CD8-positive, alpha-beta memory T cell (primary cell): ENCODE data around the gene KRTAP2-2. TPM values are rescaled to one million over a fixed set of nuclear protein-coding genes. Genes with fewer than 3 reads are reported as not detected.

Experiments
- CTCF ChIA-PET: fragments of 350-600 bp; sonication (Branson Sonifier 250); formaldehyde crosslinking; loops from one replicate; lab custom pipeline; 2021; ENCODE audit warnings: antibody characterized with exemption; lab: Charles Lee
- POLR2A ChIA-PET: fragments of 350-600 bp; sonication (Branson Sonifier 250); formaldehyde crosslinking; loops from one replicate; lab custom pipeline; 2021; ENCODE audit warnings: antibody characterized with exemption; lab: Charles Lee
- DNase-seq, 5 donors: peaks; one replicate each; pipeline versions ENCODE4 v3.0.0 to v3.0.0-alpha.2; 2020 to 2022; ENCODE audit warnings: mixed read lengths in 1 of 5
- H3K27ac ChIP-seq: one replicate; pipeline ENCODE4 v1.7.0; 2013; ENCODE audit warnings: low read depth, mild to moderate bottlenecking, low read length, moderate library complexity
- H3K27me3 ChIP-seq: 2 replicates; pipeline ENCODE4 v1.7.0; 2013; ENCODE audit warnings: low read length, mild to moderate bottlenecking; ENCODE audit not compliant: insufficient read depth, poor library complexity, severe bottlenecking
- H3K36me3 ChIP-seq: 2 replicates; pipeline ENCODE4 v1.7.0; 2013; ENCODE audit warnings: mild to moderate bottlenecking, low read length, moderate library complexity; ENCODE audit not compliant: insufficient read depth
- H3K4me1 ChIP-seq: 2 replicates; pipeline ENCODE4 v1.7.0; 2013; ENCODE audit warnings: mild to moderate bottlenecking, low read length, moderate library complexity; ENCODE audit not compliant: insufficient read depth
- H3K4me3 ChIP-seq: 2 replicates; pipeline ENCODE4 v1.7.0; 2013; ENCODE audit warnings: mild to moderate bottlenecking, low read length
- H3K9me3 ChIP-seq: 2 replicates; pipeline ENCODE4 v1.7.0; 2013; ENCODE audit warnings: mild to moderate bottlenecking, low read length
- H3K27ac Mint-ChIP-seq, 8 donors: one replicate each; pipeline ENCODE4 v1.8.0; 2020 to 2021; ENCODE audit warnings: mixed read lengths in 8 of 8, mild to moderate bottlenecking in 6 of 8, inconsistent platforms in 3 of 8, moderate library complexity in 3 of 8
- H3K27me3 Mint-ChIP-seq, 2 donors: one replicate each; pipeline ENCODE4 v1.8.0; 2020 to 2021; ENCODE audit warnings: mixed read lengths in 2 of 2, mild to moderate bottlenecking in 1 of 2, moderate library complexity in 1 of 2
- H3K36me3 Mint-ChIP-seq, 3 donors: one replicate each; pipeline ENCODE4 v1.8.0; 2020 to 2021; ENCODE audit warnings: mixed read lengths in 3 of 3, inconsistent platforms in 1 of 3, mild to moderate bottlenecking in 1 of 3
- H3K4me1 Mint-ChIP-seq, 3 donors: one replicate each; pipeline ENCODE4 v1.8.0; 2020 to 2021; ENCODE audit warnings: mixed read lengths in 3 of 3, inconsistent platforms in 1 of 3, mild to moderate bottlenecking in 1 of 3
- H3K4me3 Mint-ChIP-seq, 7 donors: one replicate each; pipeline ENCODE4 v1.8.0; 2020 to 2021; ENCODE audit warnings: mixed read lengths in 7 of 7, mild to moderate bottlenecking in 6 of 7, moderate library complexity in 4 of 7, inconsistent platforms in 2 of 7
- H3K9me3 Mint-ChIP-seq, 5 donors: one replicate each; pipeline ENCODE4 v1.8.0; 2020 to 2022; ENCODE audit warnings: mixed read lengths in 5 of 5, mild to moderate bottlenecking in 3 of 5, moderate library complexity in 2 of 5, inconsistent platforms in 1 of 5
- polyA plus RNA-seq: library from polyadenylated mRNA; unstranded; fragments of 300-500 nt; fragmentation: Illumina TruSeq; gene quantifications from one replicate; pipeline ENCODE4 v1.2.3, GENCODE V29; 2021
- total RNA-seq, 2 experiments: library from RNA; stranded (reverse); gene quantifications; one replicate each; pipeline ENCODE4 v1.2.3, GENCODE V29; 2021

The KRTAP2-2 gene
- total and polyA plus RNA-seq, 3 experiments from 2014 or later: not detected

DNA sequence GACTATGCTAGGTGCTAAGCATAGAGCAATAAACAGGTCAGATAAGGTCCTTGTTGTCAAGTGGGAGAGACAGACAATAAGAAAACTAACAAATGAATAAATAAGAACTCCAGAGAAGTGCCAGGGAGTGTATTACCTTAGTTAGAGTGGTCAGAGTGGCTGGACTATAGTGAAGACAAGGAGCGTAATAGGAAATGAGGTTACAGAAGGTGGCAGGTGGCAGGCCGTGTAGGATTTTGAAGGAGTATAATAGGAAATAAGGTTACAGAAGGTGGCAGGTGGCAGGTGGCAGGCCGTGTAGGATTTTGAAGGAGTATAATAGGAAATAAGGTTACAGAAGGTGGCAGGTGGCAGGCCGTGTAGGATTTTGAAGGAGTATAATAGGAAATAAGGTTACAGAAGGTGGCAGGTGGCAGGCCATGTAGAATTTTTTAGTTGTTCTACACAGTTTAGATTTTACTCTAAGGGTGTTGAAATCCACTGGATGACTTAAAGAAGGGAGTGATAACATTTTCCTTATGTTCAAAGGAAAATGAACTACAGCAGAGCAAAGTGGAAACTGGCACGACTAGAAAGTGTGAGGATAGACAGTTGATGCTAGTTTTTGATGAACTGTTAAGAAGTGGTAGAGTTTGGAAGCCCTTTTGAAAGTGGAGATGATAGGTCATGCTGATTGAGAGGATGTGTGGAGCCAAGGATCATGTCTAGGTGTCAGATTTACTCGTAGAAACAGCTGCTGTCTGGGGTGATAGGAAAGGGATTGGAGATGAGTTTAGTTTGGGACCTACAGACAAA, 42.5 kb downstream of the KRTAP2-2 start:
- DNase-seq: no peak
- Mint-ChIP-seq H3K27ac (no peak overlapping the region), H3K36me3 (no peaks in the 10 kb centered on the region), H3K9me3 (no peaks in the 10 kb centered on the region), H3K27me3 (peaks cover 3 to 15% of the 10 kb centered on the region in 2 donors), H3K4me3 (no peak overlapping the region), H3K4me1 (no peaks in the 10 kb centered on the region)
- CTCF ChIA-PET: no interaction called here
- no peak overlapping the region for H3K27ac ChIP-seq
- H3K9me3 ChIP-seq: no peaks in the 10 kb centered on the region
- H3K36me3 ChIP-seq: no peaks in the 10 kb centered on the region
- H3K27me3 ChIP-seq: peaks cover 4% of the 10 kb centered on the region
- H3K4me3 ChIP-seq: no peak overlapping the region
- POLR2A ChIA-PET: no interaction called here
- no peaks in the 10 kb centered on the region for H3K4me1 ChIP-seq

DNA sequence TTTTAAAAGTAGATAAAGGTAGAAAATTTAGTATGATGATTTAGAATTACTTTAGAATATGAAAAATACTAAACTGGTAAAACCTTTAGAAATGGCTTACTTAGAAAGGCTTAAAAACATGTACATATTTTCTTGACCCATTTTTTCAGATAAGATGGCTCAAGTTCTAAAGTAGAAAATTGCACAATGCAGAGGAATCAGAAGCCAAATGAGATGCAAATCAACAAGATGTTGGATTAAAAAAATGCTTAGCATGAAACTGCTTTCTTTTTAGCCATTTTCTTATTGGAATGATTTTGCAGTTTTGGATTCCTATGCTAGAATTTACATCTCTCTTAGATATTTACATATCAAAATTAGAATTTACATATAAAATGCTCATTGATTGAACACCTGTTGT, 44.6 kb downstream of the KRTAP2-2 start:
- no peaks in the 10 kb centered on the region for H3K4me1 Mint-ChIP-seq
- no peak overlapping the region for H3K27ac Mint-ChIP-seq
- no peak overlapping the region for H3K27ac ChIP-seq
- H3K4me1 ChIP-seq: no peaks in the 10 kb centered on the region
- H3K9me3 ChIP-seq: no peaks in the 10 kb centered on the region
- ChIA-PET POLR2A (no interaction called here), CTCF (no interaction called here)
- no peaks in the 10 kb centered on the region for H3K9me3 Mint-ChIP-seq
- no peaks in the 10 kb centered on the region for H3K36me3 ChIP-seq
- H3K36me3 Mint-ChIP-seq: no peaks in the 10 kb centered on the region
- H3K27me3 Mint-ChIP-seq: peaks cover 3 to 13% of the 10 kb centered on the region in 2 donors
- no peak overlapping the region for H3K4me3 ChIP-seq
- no peak overlapping the region for H3K4me3 Mint-ChIP-seq
- no peak for DNase-seq
- H3K27me3 ChIP-seq: peaks cover 4% of the 10 kb centered on the region

DNA sequence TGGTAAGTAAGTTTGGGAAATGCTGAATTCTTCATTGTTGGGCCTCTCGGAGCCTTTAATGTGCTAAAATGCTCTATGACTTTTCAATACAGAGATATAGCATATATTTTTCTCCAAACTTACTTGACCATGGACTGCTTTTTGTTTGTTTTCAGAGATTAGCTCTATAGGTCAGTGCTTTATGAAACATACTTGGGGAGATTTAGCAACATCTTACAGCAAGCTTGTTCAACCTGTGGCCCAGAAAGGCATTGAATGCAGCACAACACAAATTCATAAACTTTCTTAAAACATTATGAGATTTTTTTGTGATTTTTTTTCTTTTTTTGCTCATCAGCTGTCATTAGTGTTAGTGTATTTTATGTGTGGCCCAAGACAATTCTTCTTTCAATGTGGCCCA, 45.1 kb downstream of the KRTAP2-2 start:
- no peak for DNase-seq
- POLR2A ChIA-PET: no interaction called here
- Mint-ChIP-seq H3K27me3 (peaks cover 3 to 11% of the 10 kb centered on the region in 2 donors), H3K27ac (no peak overlapping the region), H3K4me3 (no peak overlapping the region), H3K4me1 (no peaks in the 10 kb centered on the region), H3K9me3 (no peaks in the 10 kb centered on the region), H3K36me3 (no peaks in the 10 kb centered on the region)
- Histone ChIP-seq H3K9me3 (no peaks in the 10 kb centered on the region), H3K4me3 (no peak overlapping the region), H3K27ac (no peak overlapping the region), H3K36me3 (no peaks in the 10 kb centered on the region), H3K27me3 (peaks cover 4% of the 10 kb centered on the region), H3K4me1 (no peaks in the 10 kb centered on the region)
- CTCF ChIA-PET: interaction anchor here (0.9 kb wide), 1 partner anchor 12 kb away, joined by 3 read pairs; no protein-coding TSS in a partner anchor

DNA sequence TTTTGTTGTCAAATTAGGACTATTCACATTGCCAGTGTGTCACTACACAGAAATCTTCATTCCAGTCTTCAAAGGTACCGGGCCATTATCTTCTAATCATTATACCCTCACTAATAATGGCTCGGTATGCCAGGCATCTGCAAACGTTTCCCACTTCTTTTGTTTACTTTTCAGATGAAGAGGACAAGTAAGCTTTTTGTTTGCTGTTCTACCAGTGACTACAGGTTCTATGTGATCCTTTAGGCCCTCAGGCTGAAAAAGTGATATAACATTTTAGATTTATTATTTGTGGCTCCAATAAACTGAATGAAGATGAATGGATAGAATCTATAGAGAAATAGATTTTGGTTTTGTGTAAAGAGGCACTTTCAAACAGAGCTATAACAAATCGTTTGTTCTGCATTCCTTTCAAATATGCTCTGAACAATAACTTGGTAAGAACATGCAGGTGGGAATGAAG, 45.7 kb downstream of the KRTAP2-2 start:
- DNase-seq: no peak
- no peaks in the 10 kb centered on the region for H3K9me3 ChIP-seq
- Mint-ChIP-seq H3K4me1 (no peaks in the 10 kb centered on the region), H3K4me3 (no peak overlapping the region), H3K27me3 (peaks cover 3 to 12% of the 10 kb centered on the region in 2 donors), H3K36me3 (no peaks in the 10 kb centered on the region), H3K9me3 (no peaks in the 10 kb centered on the region), H3K27ac (no peak overlapping the region)
- CTCF ChIA-PET: interaction anchor here (0.9 kb wide), 1 partner anchor 12 kb away, joined by 3 read pairs; no protein-coding TSS in a partner anchor
- POLR2A ChIA-PET: no interaction called here
- H3K4me3 ChIP-seq: no peak overlapping the region
- H3K4me1 ChIP-seq: no peaks in the 10 kb centered on the region
- no peaks in the 10 kb centered on the region for H3K36me3 ChIP-seq
- H3K27me3 ChIP-seq: peaks cover 4% of the 10 kb centered on the region
- H3K27ac ChIP-seq: no peak overlapping the region

DNA sequence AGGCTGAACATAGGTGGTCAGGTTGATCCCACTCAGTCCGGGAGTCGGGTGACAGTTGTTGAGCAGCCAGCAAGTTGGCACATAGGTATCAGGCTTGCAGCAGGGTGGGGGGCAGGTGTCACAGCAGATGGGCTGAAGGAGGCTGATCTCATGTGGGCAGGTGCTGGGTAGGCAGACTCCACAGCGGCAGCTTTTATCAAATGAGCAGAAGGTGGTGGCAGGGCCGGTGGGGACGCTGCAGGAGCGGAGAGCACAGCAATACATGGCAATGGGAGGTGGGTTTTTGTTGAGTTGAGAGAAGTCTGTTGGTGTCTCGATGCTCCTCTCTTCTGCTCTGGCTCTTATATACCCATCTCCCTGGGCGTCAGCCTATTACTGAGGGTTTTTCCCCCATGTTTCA, 46.2 kb downstream of the KRTAP2-2 start, which contains the start of gene KRTAP3-1:
Gene KRTAP3-1 (minus strand): TSS at position 318 of the 400 bp plus-strand sequence. CDS start 54 bp downstream, at position 264.
- no peaks in the 10 kb centered on the region for H3K9me3 Mint-ChIP-seq
- H3K36me3 Mint-ChIP-seq: no peaks in the 10 kb centered on the region
- no peak for DNase-seq
- CTCF ChIA-PET: no interaction called here
- H3K9me3 ChIP-seq: no peaks in the 10 kb centered on the region
- no peaks in the 10 kb centered on the region for H3K4me1 Mint-ChIP-seq
- POLR2A ChIA-PET: no interaction called here
- H3K4me3 ChIP-seq: no peak within 1 kb of the TSS
- H3K27me3 ChIP-seq: peaks cover 4% of the 10 kb centered on the region
- no peak within 1 kb of the TSS for H3K4me3 Mint-ChIP-seq
- peaks cover 6 to 17% of the 10 kb centered on the region in 2 donors for H3K27me3 Mint-ChIP-seq
- no peak within 1 kb of the TSS for H3K27ac ChIP-seq
- H3K36me3 ChIP-seq: no peaks in the 10 kb centered on the region
- H3K4me1 ChIP-seq: no peaks in the 10 kb centered on the region
- H3K27ac Mint-ChIP-seq: no peak within 1 kb of the TSS

Other genes with a start within 250 kb of the KRTAP2-2 start
Only the 30 nearest of the 37 such genes appear.
- gene KRT20, start 170.0 kb downstream of the KRTAP2-2 start, total RNA-seq: not detected
- gene KRT20, start 170.0 kb downstream of the KRTAP2-2 start, polyA plus RNA-seq: not detected
- gene KRT23, start 117.6 kb downstream of the KRTAP2-2 start, total RNA-seq: not detected
- not detected for gene KRT23, start 117.6 kb downstream of the KRTAP2-2 start, polyA plus RNA-seq
- gene KRT39, start 88.3 kb downstream of the KRTAP2-2 start, total RNA-seq: not detected
- gene KRT39, start 88.3 kb downstream of the KRTAP2-2 start, polyA plus RNA-seq: not detected
- not detected for gene KRT40, start 70.9 kb downstream of the KRTAP2-2 start, total RNA-seq
- not detected for gene KRT40, start 70.9 kb downstream of the KRTAP2-2 start, polyA plus RNA-seq
- gene KRTAP3-3, start 61.1 kb downstream of the KRTAP2-2 start, total RNA-seq: not detected
- gene KRTAP3-3, start 61.1 kb downstream of the KRTAP2-2 start, polyA plus RNA-seq: not detected
- not detected for gene KRTAP3-2, start 55.3 kb downstream of the KRTAP2-2 start, total RNA-seq
- gene KRTAP3-2, start 55.3 kb downstream of the KRTAP2-2 start, polyA plus RNA-seq: not detected
- gene KRTAP3-1, start 46.1 kb downstream of the KRTAP2-2 start, total RNA-seq: not detected
- not detected for gene KRTAP3-1, start 46.1 kb downstream of the KRTAP2-2 start, polyA plus RNA-seq
- not detected for gene KRTAP1-5, start 28.0 kb downstream of the KRTAP2-2 start, total RNA-seq
- gene KRTAP1-5, start 28.0 kb downstream of the KRTAP2-2 start, polyA plus RNA-seq: not detected
- gene KRTAP1-4, start 25.0 kb downstream of the KRTAP2-2 start, total RNA-seq: not detected
- not detected for gene KRTAP1-4, start 25.0 kb downstream of the KRTAP2-2 start, polyA plus RNA-seq
- gene KRTAP1-3, start 20.4 kb downstream of the KRTAP2-2 start, total RNA-seq: not detected
- not detected for gene KRTAP1-3, start 20.4 kb downstream of the KRTAP2-2 start, polyA plus RNA-seq
- not detected for gene KRTAP1-1, start 13.8 kb downstream of the KRTAP2-2 start, total RNA-seq
- not detected for gene KRTAP1-1, start 13.8 kb downstream of the KRTAP2-2 start, polyA plus RNA-seq
- gene KRTAP2-1, start 7.9 kb downstream of the KRTAP2-2 start, total RNA-seq: not detected
- gene KRTAP2-1, start 7.9 kb downstream of the KRTAP2-2 start, polyA plus RNA-seq: not detected
- not detected for gene KRTAP2-3, start 4.9 kb upstream of the KRTAP2-2 start, total RNA-seq
- not detected for gene KRTAP2-3, start 4.9 kb upstream of the KRTAP2-2 start, polyA plus RNA-seq
- gene KRTAP2-4, start 10.6 kb upstream of the KRTAP2-2 start, total RNA-seq: not detected
- gene KRTAP2-4, start 10.6 kb upstream of the KRTAP2-2 start, polyA plus RNA-seq: not detected
- not detected for gene KRTAP4-7, start 28.9 kb upstream of the KRTAP2-2 start, total RNA-seq
- gene KRTAP4-7, start 28.9 kb upstream of the KRTAP2-2 start, polyA plus RNA-seq: not detected
- not detected for gene KRTAP4-8, start 42.9 kb upstream of the KRTAP2-2 start, total RNA-seq
- not detected for gene KRTAP4-8, start 42.9 kb upstream of the KRTAP2-2 start, polyA plus RNA-seq
- gene KRTAP4-16, start 47.0 kb upstream of the KRTAP2-2 start, total RNA-seq: not detected
- not detected for gene KRTAP4-16, start 47.0 kb upstream of the KRTAP2-2 start, polyA plus RNA-seq
- gene KRTAP4-9, start 50.2 kb upstream of the KRTAP2-2 start, total RNA-seq: not detected
- gene KRTAP4-9, start 50.2 kb upstream of the KRTAP2-2 start, polyA plus RNA-seq: not detected
- not detected for gene KRTAP4-11, start 63.1 kb upstream of the KRTAP2-2 start, total RNA-seq
- gene KRTAP4-11, start 63.1 kb upstream of the KRTAP2-2 start, polyA plus RNA-seq: not detected
- not detected for gene KRTAP4-12, start 69.0 kb upstream of the KRTAP2-2 start, total RNA-seq
- gene KRTAP4-12, start 69.0 kb upstream of the KRTAP2-2 start, polyA plus RNA-seq: not detected
- not detected for gene KRTAP4-6, start 85.3 kb upstream of the KRTAP2-2 start, total RNA-seq
- gene KRTAP4-6, start 85.3 kb upstream of the KRTAP2-2 start, polyA plus RNA-seq: 0.35 TPM
- gene KRTAP4-5, start 94.6 kb upstream of the KRTAP2-2 start, total RNA-seq: not detected
- not detected for gene KRTAP4-5, start 94.6 kb upstream of the KRTAP2-2 start, polyA plus RNA-seq
- not detected for gene KRTAP4-4, start 105.5 kb upstream of the KRTAP2-2 start, total RNA-seq
- not detected for gene KRTAP4-4, start 105.5 kb upstream of the KRTAP2-2 start, polyA plus RNA-seq
- gene KRTAP4-3, start 113.0 kb upstream of the KRTAP2-2 start, total RNA-seq: not detected
- gene KRTAP4-3, start 113.0 kb upstream of the KRTAP2-2 start, polyA plus RNA-seq: not detected
- not detected for gene KRTAP4-2, start 123.0 kb upstream of the KRTAP2-2 start, total RNA-seq
- gene KRTAP4-2, start 123.0 kb upstream of the KRTAP2-2 start, polyA plus RNA-seq: not detected
- not detected for gene KRTAP4-1, start 129.7 kb upstream of the KRTAP2-2 start, total RNA-seq
- not detected for gene KRTAP4-1, start 129.7 kb upstream of the KRTAP2-2 start, polyA plus RNA-seq
- not detected for gene KRTAP9-1, start 134.7 kb upstream of the KRTAP2-2 start, total RNA-seq
- not detected for gene KRTAP9-1, start 134.7 kb upstream of the KRTAP2-2 start, polyA plus RNA-seq
- not detected for gene KRTAP9-2, start 171.4 kb upstream of the KRTAP2-2 start, total RNA-seq
- gene KRTAP9-2, start 171.4 kb upstream of the KRTAP2-2 start, polyA plus RNA-seq: not detected
- gene KRTAP9-3, start 177.2 kb upstream of the KRTAP2-2 start, total RNA-seq: not detected
- gene KRTAP9-3, start 177.2 kb upstream of the KRTAP2-2 start, polyA plus RNA-seq: not detected
- gene KRTAP9-8, start 182.8 kb upstream of the KRTAP2-2 start, total RNA-seq: not detected
- not detected for gene KRTAP9-8, start 182.8 kb upstream of the KRTAP2-2 start, polyA plus RNA-seq